HepG2 (cell line): ENCODE data around the gene RANBP17. TPM values are rescaled to one million over a fixed set of nuclear protein-coding genes. Genes with fewer than 3 reads are reported as not detected.

Experiments used
- DZIP1 ChIP-seq: sonication (generic); formaldehyde crosslinking; IDR thresholded peaks from 2 replicates; pipeline ENCODE4 v1.5.0; 2020; ENCODE audit warnings: mild to moderate bottlenecking, missing genetic modification reagents
- EED ChIP-seq: sonication (generic); formaldehyde crosslinking; IDR thresholded peaks from 2 replicates; pipeline ENCODE4 v1.5.0; 2020; ENCODE audit warnings: mild to moderate bottlenecking, missing genetic modification reagents
- HNRNPH1 ChIP-seq: fragments of 200-400 bp; formaldehyde crosslinking; optimal IDR thresholded peaks from 2 replicates; pipeline ENCODE3; 2017; ENCODE audit warnings: mild to moderate bottlenecking, low read depth, low read length
- KDM6A ChIP-seq: IDR thresholded peaks from 2 replicates; pipeline ENCODE4 v1.6.1; 2016; ENCODE audit warnings: low read depth
- MTF1 ChIP-seq: sonication (generic); formaldehyde crosslinking; IDR thresholded peaks from 2 replicates; pipeline ENCODE4 v1.5.0; 2020; ENCODE audit warnings: missing genetic modification reagents
- NR2F2 ChIP-seq: IDR thresholded peaks from 2 replicates; pipeline ENCODE4 v1.6.1; 2012; ENCODE audit warnings: low read depth, inconsistent platforms, borderline replicate concordance
- PHF21A ChIP-seq: sonication (generic); formaldehyde crosslinking; IDR thresholded peaks from 2 replicates; pipeline ENCODE4 v1.5.0; 2020; ENCODE audit warnings: mild to moderate bottlenecking, missing genetic modification reagents
- RBFOX2 ChIP-seq: fragments of 200-400 bp; formaldehyde crosslinking; IDR thresholded peaks from 2 replicates; pipeline ENCODE4 v1.6.1; 2017; ENCODE audit warnings: low read depth, mild to moderate bottlenecking, low read length
- ZNF670 ChIP-seq: sonication (generic); formaldehyde crosslinking; IDR thresholded peaks from 2 replicates; pipeline ENCODE4 v1.8.0; 2022; ENCODE audit warnings: mild to moderate bottlenecking, missing genetic modification reagents, borderline replicate concordance
- ZNF761 ChIP-seq: sonication (generic); formaldehyde crosslinking; conservative IDR thresholded peaks from 2 replicates; pipeline ENCODE4 v1.4.0; 2020; ENCODE audit warnings: mild to moderate bottlenecking, missing genetic modification reagents
- polyA plus RNA-seq, 8 experiments: library from polyadenylated mRNA; depleted of rRNA in 3 of 8; stranded (reverse) in 7 of 8; unstranded in 1 of 8; fragments of >200 nt; fragmentation: Illumina TruSeq in 4 of 8; extraction: Trizol in 4 of 8; gene quantifications; 2 replicates each; pipeline versions ENCODE4 v1.2.1 to v1.2.3, GENCODE V29; 2011 to 2016; ENCODE audit warnings: low read depth in 4 of 8, missing spikeins in 1 of 8, mixed read lengths in 1 of 8; ENCODE audit not compliant: insufficient read depth in 1 of 8
- total RNA-seq, 5 experiments: library from RNA; depleted of rRNA; stranded (reverse); fragments of >200 nt; fragmentation: Illumina TruSeq; extraction: Trizol; gene quantifications; 2 replicates each; pipeline ENCODE4 v1.2.3, GENCODE V29; 2016; ENCODE audit warnings: low read depth in 1 of 5
- TF ChIP-seq, protein P1 (sequence below): IDR thresholded peaks from 2 replicates; pipeline ENCODE4 v1.6.1; 2016; ENCODE audit warnings: low read depth, missing genetic modification reagents, missing compliant biosample characterization
- TF ChIP-seq, protein P2 (sequence below): sonication (generic); formaldehyde crosslinking; conservative IDR thresholded peaks from 2 replicates; pipeline ENCODE4 v1.5.0; 2020; ENCODE audit warnings: missing genetic modification reagents

Gene RANBP17
- total and polyA plus RNA-seq, 2 of the 13 experiments (the other 11 are each of a cell fraction or from before 2014, with no cell fraction given) = not detected

DNA sequence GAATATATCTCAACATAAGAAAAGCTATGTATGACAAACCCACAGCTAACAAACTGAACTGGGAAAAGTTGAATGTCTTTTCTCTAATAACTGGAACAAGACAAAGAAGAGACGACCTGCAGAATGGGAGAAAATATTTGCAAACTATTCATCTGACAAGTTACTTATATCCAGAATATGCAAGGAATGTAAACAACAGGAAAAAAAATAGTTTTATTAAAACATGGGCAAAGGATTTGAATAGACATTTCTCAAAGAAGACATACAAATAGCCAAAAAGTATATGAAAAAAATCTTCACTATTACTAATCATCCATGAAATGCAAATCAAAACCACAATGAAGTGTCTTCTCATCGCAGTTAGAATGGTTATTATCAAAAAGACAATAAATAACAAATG is 265.5 kb downstream of the RANBP17 start (continued):
- TF ChIP-seq, protein P1, sequence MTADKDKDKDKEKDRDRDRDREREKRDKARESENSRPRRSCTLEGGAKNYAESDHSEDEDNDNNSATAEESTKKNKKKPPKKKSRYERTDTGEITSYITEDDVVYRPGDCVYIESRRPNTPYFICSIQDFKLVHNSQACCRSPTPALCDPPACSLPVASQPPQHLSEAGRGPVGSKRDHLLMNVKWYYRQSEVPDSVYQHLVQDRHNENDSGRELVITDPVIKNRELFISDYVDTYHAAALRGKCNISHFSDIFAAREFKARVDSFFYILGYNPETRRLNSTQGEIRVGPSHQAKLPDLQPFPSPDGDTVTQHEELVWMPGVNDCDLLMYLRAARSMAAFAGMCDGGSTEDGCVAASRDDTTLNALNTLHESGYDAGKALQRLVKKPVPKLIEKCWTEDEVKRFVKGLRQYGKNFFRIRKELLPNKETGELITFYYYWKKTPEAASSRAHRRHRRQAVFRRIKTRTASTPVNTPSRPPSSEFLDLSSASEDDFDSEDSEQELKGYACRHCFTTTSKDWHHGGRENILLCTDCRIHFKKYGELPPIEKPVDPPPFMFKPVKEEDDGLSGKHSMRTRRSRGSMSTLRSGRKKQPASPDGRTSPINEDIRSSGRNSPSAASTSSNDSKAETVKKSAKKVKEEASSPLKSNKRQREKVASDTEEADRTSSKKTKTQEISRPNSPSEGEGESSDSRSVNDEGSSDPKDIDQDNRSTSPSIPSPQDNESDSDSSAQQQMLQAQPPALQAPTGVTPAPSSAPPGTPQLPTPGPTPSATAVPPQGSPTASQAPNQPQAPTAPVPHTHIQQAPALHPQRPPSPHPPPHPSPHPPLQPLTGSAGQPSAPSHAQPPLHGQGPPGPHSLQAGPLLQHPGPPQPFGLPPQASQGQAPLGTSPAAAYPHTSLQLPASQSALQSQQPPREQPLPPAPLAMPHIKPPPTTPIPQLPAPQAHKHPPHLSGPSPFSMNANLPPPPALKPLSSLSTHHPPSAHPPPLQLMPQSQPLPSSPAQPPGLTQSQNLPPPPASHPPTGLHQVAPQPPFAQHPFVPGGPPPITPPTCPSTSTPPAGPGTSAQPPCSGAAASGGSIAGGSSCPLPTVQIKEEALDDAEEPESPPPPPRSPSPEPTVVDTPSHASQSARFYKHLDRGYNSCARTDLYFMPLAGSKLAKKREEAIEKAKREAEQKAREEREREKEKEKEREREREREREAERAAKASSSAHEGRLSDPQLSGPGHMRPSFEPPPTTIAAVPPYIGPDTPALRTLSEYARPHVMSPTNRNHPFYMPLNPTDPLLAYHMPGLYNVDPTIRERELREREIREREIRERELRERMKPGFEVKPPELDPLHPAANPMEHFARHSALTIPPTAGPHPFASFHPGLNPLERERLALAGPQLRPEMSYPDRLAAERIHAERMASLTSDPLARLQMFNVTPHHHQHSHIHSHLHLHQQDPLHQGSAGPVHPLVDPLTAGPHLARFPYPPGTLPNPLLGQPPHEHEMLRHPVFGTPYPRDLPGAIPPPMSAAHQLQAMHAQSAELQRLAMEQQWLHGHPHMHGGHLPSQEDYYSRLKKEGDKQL (CRISPR knock-in tag) = no peak
- TF ChIP-seq DZIP1 (CRISPR knock-in tag) (no peak), RBFOX2 (no peak), PHF21A (CRISPR knock-in tag) (no peak), MTF1 (CRISPR knock-in tag) (no peak), KDM6A (no peak), ZNF670 (CRISPR knock-in tag) (no peak), ZNF761 (no peak), EED (CRISPR knock-in tag) (no peak), NR2F2 (no peak), HNRNPH1 (no peak)
- TF ChIP-seq, protein P2, sequence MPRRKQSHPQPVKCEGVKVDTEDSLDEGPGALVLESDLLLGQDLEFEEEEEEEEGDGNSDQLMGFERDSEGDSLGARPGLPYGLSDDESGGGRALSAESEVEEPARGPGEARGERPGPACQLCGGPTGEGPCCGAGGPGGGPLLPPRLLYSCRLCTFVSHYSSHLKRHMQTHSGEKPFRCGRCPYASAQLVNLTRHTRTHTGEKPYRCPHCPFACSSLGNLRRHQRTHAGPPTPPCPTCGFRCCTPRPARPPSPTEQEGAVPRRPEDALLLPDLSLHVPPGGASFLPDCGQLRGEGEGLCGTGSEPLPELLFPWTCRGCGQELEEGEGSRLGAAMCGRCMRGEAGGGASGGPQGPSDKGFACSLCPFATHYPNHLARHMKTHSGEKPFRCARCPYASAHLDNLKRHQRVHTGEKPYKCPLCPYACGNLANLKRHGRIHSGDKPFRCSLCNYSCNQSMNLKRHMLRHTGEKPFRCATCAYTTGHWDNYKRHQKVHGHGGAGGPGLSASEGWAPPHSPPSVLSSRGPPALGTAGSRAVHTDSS = no peak
